Posterior cingulate gyrus (tissue), 11 donors: Measurements from ENCODE around the gene SYT13.

Source experiments
- DNase-seq, 10 donors: peaks; one replicate each; pipeline versions ENCODE4 v3.0.0 to v3.0.0-alpha.2; 2020 to 2021; ENCODE audit warnings: mixed read lengths in 3 of 10
- intact Hi-C: fragments of 100-400 bp; cut with DNase I; formaldehyde crosslinking; loops from one replicate; pipeline ENCODE4 v1.15.1; 2023

Gene SYT13

DNA sequence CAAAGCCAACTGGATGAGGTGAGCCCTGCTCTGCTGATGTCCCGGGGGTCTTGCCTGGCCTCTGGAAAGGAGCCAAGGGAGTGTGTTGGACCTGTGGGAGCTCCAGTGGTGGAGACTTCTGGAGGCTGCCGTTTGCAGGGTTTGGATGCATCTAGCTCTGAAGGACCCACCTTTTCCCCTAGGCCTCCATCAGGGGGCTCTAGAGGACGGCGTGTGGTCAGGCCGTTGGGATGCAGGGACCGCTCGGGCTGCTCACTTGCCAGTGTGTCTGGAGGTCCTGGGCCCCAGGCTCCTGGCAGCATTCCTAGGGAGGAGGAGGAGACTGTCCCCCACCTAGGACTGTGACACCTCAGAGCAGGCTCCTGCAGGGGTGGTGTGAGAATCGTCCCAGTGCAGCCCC, 81.4 kb downstream of the SYT13 start:
- DNase-seq: peak in 2 of 10 donors; percentile 79 to 83

DNA sequence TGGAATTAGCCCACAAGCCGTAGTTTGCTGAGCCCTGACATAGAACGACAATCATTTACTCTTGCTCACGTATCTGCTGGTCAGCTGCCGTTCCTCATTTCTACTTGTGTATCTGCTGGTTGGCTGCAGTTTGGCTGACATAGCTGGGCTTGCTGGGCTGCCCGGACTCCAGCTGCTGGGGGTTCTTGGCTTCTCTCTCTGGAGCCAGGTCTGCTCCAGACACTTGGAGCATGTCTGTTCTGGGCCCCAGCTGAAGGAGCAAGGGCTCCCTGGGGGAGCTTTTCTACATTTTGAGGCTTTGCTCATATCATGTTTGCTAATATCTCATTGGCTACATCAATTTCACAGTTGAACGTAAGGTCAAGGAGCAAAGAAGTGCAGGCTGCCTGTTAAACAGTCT, 92.4 kb downstream of the SYT13 start:
- intact Hi-C loops: no loop called here
- no peak for DNase-seq

More for the DNA sequence above, 81.4 kb downstream of the SYT13 start:
- intact Hi-C loops: no loop called here
